Suppressor macrophage treated with lipopolysaccharide for 1 hour (primary cell): ENCODE results near the gene BLTP1.
A peak's percentile ranks its signal among the peaks of the same experiment; 100 is the strongest.
"Not testable (repeated sequence)": the region's sequence is repeated elsewhere in the genome, so short reads cannot be mapped to it uniquely, and the experiment has no call there.

ENCODE experiments used
- DNase-seq, 3 donors: peaks; one replicate each; pipeline ENCODE4 v3.0.0-alpha.2; 2020 to 2022

The BLTP1 gene

GRCh38 chr4:122151982-122152710 is at the start of gene BLTP1:
Gene BLTP1, plus strand, starts transcription at chr4:122152331. Its CDS starts 18,317 bp downstream, at chr4:122170648.
- DNase-seq = peak; percentile 87 to 95 (median 91)

GRCh38 chr4:122104184-122104583 is 47.9 kb upstream of the BLTP1 start:
- no peak for DNase-seq

GRCh38 chr4:122107680-122108079 is 44.5 kb upstream of the BLTP1 start:
- no peak for DNase-seq

GRCh38 chr4:122110304-122110703 is 41.8 kb upstream of the BLTP1 start:
- not testable (repeated sequence) for DNase-seq

GRCh38 chr4:122117743-122118142 is 34.4 kb upstream of the BLTP1 start:
- no peak for DNase-seq

- DNase-seq = no peak
Observed at GRCh38 chr4:122118243-122118642, 33.9 kb upstream of the BLTP1 start.

- DNase-seq = no peak
Observed at GRCh38 chr4:122119739-122120138, 32.4 kb upstream of the BLTP1 start.

- no peak for DNase-seq
Observed at GRCh38 chr4:122121593-122121992, 30.5 kb upstream of the BLTP1 start.

- no peak for DNase-seq
Observed at GRCh38 chr4:122122083-122122482, 30.0 kb upstream of the BLTP1 start.

GRCh38 chr4:122129061-122129460 is 23.1 kb upstream of the BLTP1 start:
- no peak for DNase-seq

- no peak for DNase-seq
Observed at GRCh38 chr4:122131562-122132157, 20.5 kb upstream of the BLTP1 start.

- no peak for DNase-seq
Observed at GRCh38 chr4:122132891-122133290, 19.2 kb upstream of the BLTP1 start.

GRCh38 chr4:122139139-122139538 is 13.0 kb upstream of the BLTP1 start:
- no peak for DNase-seq

GRCh38 chr4:122140834-122141233 is 11.3 kb upstream of the BLTP1 start:
- no peak for DNase-seq

GRCh38 chr4:122142687-122143086 is 9.4 kb upstream of the BLTP1 start:
- no peak for DNase-seq

- DNase-seq = no peak
Observed at GRCh38 chr4:122146652-122147051, 5.5 kb upstream of the BLTP1 start.

- peak; percentile 71 to 85 (median 82) for DNase-seq
Observed at GRCh38 chr4:122150931-122151330, 1.2 kb upstream of the BLTP1 start.

- DNase-seq = peak; percentile 45 to 56 (median 51)
Observed at GRCh38 chr4:122152711-122153226, 638 bp downstream of the BLTP1 start.

- DNase-seq = peak; percentile 5 to 44 (median 20)
Observed at GRCh38 chr4:122156819-122157218, 4.7 kb downstream of the BLTP1 start.

GRCh38 chr4:122163301-122163700 is 11.2 kb downstream of the BLTP1 start:
- DNase-seq = no peak

GRCh38 chr4:122163767-122164166 is 11.6 kb downstream of the BLTP1 start:
- peak; percentile 8 to 38 (median 33) for DNase-seq

- DNase-seq = no peak
Observed at GRCh38 chr4:122167369-122167768, 15.2 kb downstream of the BLTP1 start.

GRCh38 chr4:122170775-122171174 is 18.6 kb downstream of the BLTP1 start:
- DNase-seq = peak in 1 of 3 donors; percentile 5

- no peak for DNase-seq
Observed at GRCh38 chr4:122171323-122171722, 19.2 kb downstream of the BLTP1 start.
